Kidney epithelial cell (primary cell): Measurements from ENCODE around the gene MACROH2A2. TPM values are rescaled to one million over a fixed set of nuclear protein-coding genes. Genes with fewer than 3 reads are reported as not detected.

Experiments
- DNase-seq: peaks from one replicate; pipeline ENCODE4 v3.0.0-alpha.2; 2010; ENCODE audit warnings: low read depth
- H3K27me3 ChIP-seq: 2 replicates; pipeline ENCODE4 v1.6.0; 2011; ENCODE audit warnings: low read length; ENCODE audit not compliant: control insufficient read depth, insufficient read depth
- H3K36me3 ChIP-seq: 2 replicates; pipeline ENCODE4 v1.5.1; 2011; ENCODE audit warnings: low read length; ENCODE audit not compliant: control insufficient read depth, insufficient read depth
- H3K4me3 ChIP-seq: 2 replicates; pipeline ENCODE4 v1.5.1; 2011; ENCODE audit warnings: low read depth, mild to moderate bottlenecking, control low read depth, low read length
- total RNA-seq: library from RNA; depleted of rRNA; stranded (reverse); fragments of >200 nt; gene quantifications from 2 replicates; pipeline ENCODE4 v1.2.3, GENCODE V29; 2015
- TF ChIP-seq, protein P1 (sequence below): IDR thresholded peaks from 2 replicates; pipeline ENCODE4 v1.5.1; 2011; ENCODE audit warnings: mild to moderate bottlenecking, moderate library complexity, low read length, control low read depth, inconsistent platforms; ENCODE audit not compliant: insufficient read depth, poor library complexity, severe bottlenecking

The MACROH2A2 gene
- total RNA-seq, 1 donor from 2014 or later = 77.9 TPM

DNA sequence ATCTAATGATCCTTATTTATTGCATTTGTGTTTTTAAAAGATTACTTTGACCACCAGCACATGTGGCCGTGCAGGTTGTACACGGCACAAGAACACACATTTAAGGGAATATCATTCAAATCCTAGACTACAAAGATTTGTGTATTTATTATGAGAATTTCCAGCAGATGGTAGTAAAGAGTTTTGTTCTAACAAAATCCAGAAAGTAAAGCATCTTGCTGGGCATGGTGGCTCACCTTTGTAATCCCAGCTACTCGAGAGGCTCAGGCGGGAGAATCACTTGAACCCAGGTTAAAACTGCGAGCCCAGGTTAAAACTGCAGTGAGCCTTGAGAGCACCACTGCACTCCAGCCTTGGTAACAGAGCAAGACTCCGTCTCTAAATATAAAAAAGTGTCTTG lies 31.5 kb downstream of the MACROH2A2 start:
- no peak for DNase-seq
- Histone ChIP-seq H3K4me3 (no peak overlapping the region), H3K36me3 (no peaks in the 10 kb centered on the region), H3K27me3 (no peaks in the 10 kb centered on the region)
- TF ChIP-seq, protein P1, sequence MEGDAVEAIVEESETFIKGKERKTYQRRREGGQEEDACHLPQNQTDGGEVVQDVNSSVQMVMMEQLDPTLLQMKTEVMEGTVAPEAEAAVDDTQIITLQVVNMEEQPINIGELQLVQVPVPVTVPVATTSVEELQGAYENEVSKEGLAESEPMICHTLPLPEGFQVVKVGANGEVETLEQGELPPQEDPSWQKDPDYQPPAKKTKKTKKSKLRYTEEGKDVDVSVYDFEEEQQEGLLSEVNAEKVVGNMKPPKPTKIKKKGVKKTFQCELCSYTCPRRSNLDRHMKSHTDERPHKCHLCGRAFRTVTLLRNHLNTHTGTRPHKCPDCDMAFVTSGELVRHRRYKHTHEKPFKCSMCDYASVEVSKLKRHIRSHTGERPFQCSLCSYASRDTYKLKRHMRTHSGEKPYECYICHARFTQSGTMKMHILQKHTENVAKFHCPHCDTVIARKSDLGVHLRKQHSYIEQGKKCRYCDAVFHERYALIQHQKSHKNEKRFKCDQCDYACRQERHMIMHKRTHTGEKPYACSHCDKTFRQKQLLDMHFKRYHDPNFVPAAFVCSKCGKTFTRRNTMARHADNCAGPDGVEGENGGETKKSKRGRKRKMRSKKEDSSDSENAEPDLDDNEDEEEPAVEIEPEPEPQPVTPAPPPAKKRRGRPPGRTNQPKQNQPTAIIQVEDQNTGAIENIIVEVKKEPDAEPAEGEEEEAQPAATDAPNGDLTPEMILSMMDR = no peak

DNA sequence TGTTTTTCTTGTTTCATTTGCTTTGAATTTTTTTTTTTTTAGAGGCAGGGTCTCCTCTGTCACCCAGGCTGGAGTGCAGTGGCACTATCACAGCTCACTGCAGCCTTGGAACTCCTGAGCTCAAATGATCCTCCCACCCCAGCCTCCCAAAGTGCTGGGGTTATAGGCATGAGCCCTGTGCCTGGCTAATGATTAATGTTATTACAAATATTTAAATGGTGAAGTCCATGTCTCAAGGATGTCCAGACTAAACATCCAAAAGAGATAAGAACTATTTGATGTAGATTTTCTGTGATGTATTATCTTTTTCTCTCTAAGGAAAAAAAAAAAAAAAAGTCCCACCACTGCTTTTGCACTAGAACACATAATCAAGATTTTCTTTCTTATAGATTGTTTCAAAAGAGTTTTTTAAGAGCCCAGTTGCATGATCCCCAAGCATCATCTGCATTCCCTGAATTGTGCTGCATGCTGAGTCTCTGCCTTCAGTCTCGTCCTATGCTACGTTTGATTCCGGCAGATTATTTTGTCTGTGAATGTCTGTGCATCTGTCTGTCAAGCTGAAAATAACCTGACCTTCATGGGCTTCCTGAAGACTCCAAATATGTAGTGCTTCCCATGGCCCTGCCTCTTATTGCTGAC lies 33.4 kb downstream of the MACROH2A2 start:
- Histone ChIP-seq H3K36me3 (no peaks in the 10 kb centered on the region), H3K27me3 (no peaks in the 10 kb centered on the region), H3K4me3 (no peak overlapping the region)
- DNase-seq = no peak
- TF ChIP-seq, protein P1 = no peak

GRCh38 chr10:70087616-70088307 lies 35.1 kb downstream of the MACROH2A2 start:
- TF ChIP-seq, protein P1 = no peak
- H3K27me3 ChIP-seq = no peaks in the 10 kb centered on the region
- H3K4me3 ChIP-seq = no peak overlapping the region
- DNase-seq = no peak
- no peaks in the 10 kb centered on the region for H3K36me3 ChIP-seq

DNA sequence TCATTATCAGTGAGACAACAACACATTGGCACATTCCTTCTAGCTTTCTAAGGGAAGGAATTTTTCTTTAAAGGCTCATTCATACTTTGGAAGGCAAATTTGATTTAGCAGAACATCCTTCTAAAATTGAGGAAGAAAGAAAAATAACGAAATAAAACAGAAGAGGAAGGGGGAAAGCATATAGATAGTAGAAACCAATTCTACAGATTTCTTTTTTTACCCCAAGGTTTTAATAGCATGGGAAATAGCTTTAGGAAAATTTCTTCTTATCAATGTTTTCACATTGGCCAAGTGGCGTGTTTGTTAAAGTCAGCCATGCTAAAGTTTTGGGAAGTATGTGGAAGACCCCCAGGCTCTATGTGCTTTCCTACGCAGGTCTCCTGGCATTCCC lies 35.7 kb downstream of the MACROH2A2 start:
- no peak overlapping the region for H3K4me3 ChIP-seq
- no peaks in the 10 kb centered on the region for H3K36me3 ChIP-seq
- TF ChIP-seq, protein P1 = no peak
- DNase-seq = no peak
- H3K27me3 ChIP-seq = no peaks in the 10 kb centered on the region

GRCh38 chr10:70090013-70090412 lies 37.4 kb downstream of the MACROH2A2 start:
- DNase-seq = no peak
- H3K27me3 ChIP-seq = no peaks in the 10 kb centered on the region
- TF ChIP-seq, protein P1 = no peak
- no peak overlapping the region for H3K4me3 ChIP-seq
- H3K36me3 ChIP-seq = no peaks in the 10 kb centered on the region
